Neural progenitor cell (in vitro differentiated cells): ENCODE data around the gene LILRB3.

Experiments
- CTCF ChIP-seq: fragments of 200-600 bp; sonication (generic); IDR thresholded peaks from 2 replicates; pipeline ENCODE4 v1.5.1; 2017; ENCODE audit warnings: antibody characterized with exemption, mild to moderate bottlenecking
- EZH2 ChIP-seq: fragments of 200-600 bp; sonication (generic); IDR thresholded peaks from 2 replicates; pipeline ENCODE4 v1.6.1; 2017; ENCODE audit warnings: antibody characterized with exemption, mild to moderate bottlenecking, moderate library complexity
- EZH2phosphoT487 ChIP-seq: fragments of 200-600 bp; sonication (generic); IDR thresholded peaks from 2 replicates; pipeline ENCODE4 v1.6.1; 2017; ENCODE audit warnings: antibody characterized with exemption

GRCh38 chr19:54189145-54189734 lies 33.6 kb downstream of the LILRB3 start, which contains the start of gene MBOAT7:
- TF ChIP-seq CTCF (peak; percentile 45), EZH2 (no peak), EZH2phosphoT487 (no peak)
